Measurements from ENCODE around the gene GALT. TPM values are rescaled to one million over a fixed set of nuclear protein-coding genes. Genes with fewer than 3 reads are reported as not detected.

Gene GALT
- total and polyA plus RNA-seq, 2 of the 4 experiments (the other 2 are of a cell fraction) = 15.8 to 34.6 TPM

GRCh38 chr9:34607331-34607730 is 39.1 kb upstream of the GALT start:
- H2BK5ac ChIP-seq (ENCODE audit: low read depth, low read length, poor library complexity, severe bottlenecking) = no peak overlapping the region
- BruUV-seq (replicated peaks) = no TSS peak
- no peak overlapping the region for H4K5ac ChIP-seq (ENCODE audit: low read depth, low read length)
- H3K23ac ChIP-seq (ENCODE audit: low read depth, low read length) = no peak overlapping the region
- peaks cover 8 to 15% of the 10 kb centered on the region in 2 experiments; a peak in 3 of 4 replicates for H3K79me1 ChIP-seq (ENCODE audit: low read depth in 1 of 2, low read length in 2 of 2)
- no peaks in the 10 kb centered on the region for H3K9me3 ChIP-seq (ENCODE audit: control insufficient read depth, insufficient read depth, low read length)
- no peak overlapping the region for H2BK120ac ChIP-seq (ENCODE audit: low read depth, low read length)
- H2AFZ ChIP-seq (replicated peaks; ENCODE audit: low read length, poor library complexity) = no peak overlapping the region
- H3K4ac ChIP-seq (ENCODE audit: low read depth, low read length) = no peak overlapping the region
- 60% methylated on average over 1 of the region's 2 CpGs; no CpG with 5 or more reads in 1 of the 2 experiments for WGBS, 2 experiments (ENCODE audit: extremely low coverage in 2 of 2, insufficient read length in 1 of 2)
- no peak overlapping the region for H3K4me3 ChIP-seq (ENCODE audit: insufficient read depth, low read depth, low read length)
- peak overlapping the region; percentile 37 for H2AK9ac ChIP-seq (replicated peaks; ENCODE audit: low read depth, low read length, poor library complexity)
- no peak for DNase-seq
- peaks cover 12% of the 10 kb centered on the region for H3K9me1 ChIP-seq (ENCODE audit: insufficient read depth, low read length)
- ChIA-PET POLR2A (ENCODE audit: unreplicated experiment) (no interaction called here), CTCF (no interaction called here)
- H3K36me3 ChIP-seq (ENCODE audit: control insufficient read depth, insufficient read depth, low read length) = peaks cover 3% of the 10 kb centered on the region; the same call in 1 of the 2 replicates
- H3K56ac ChIP-seq (ENCODE audit: extremely low read depth, insufficient read depth, low read length) = no peak overlapping the region
- no peak overlapping the region for H3K18ac ChIP-seq (ENCODE audit: low read depth, low read length)
- in situ Hi-C loops (cut with MboI; ENCODE audit: low sequenced_read_pairs) (loop anchor here (10.0 kb wide), 1 partner anchor 173 kb away; no protein-coding TSS in a partner anchor), dilution Hi-C loops (cut with HindIII; ENCODE audit: low sequenced_read_pairs, unreplicated experiment) (no loop called here), intact Hi-C loops (cut with micrococcal nuclease) (no loop called here)
- H3K27me3 ChIP-seq (ENCODE audit: control insufficient read depth, insufficient read depth, low read length) = peaks cover 24% of the 10 kb centered on the region
- H3K14ac ChIP-seq (replicated peaks; ENCODE audit: low read depth, low read length) = no peak overlapping the region
- no peak overlapping the region for H3K4me2 ChIP-seq (ENCODE audit: low read depth, low read length)
- no peak overlapping the region for H3K27ac ChIP-seq (ENCODE audit: insufficient read depth, low read length)
- peaks cover 5% of the 10 kb centered on the region; the same call in 1 of the 2 replicates for H4K20me1 ChIP-seq (ENCODE audit: insufficient read depth, low read length)
- TF ChIP-seq SMC3 (IDR thresholded peaks at IDR 0.05; ENCODE audit: low read depth, low read length) (no peak), NFE2L2 (IDR thresholded peaks at IDR 0.05; ENCODE audit: low read depth, low read length) (no peak), POLR2A (IDR thresholded peaks at IDR 0.05; ENCODE audit: low read depth, low read length) (no peak), MXI1 (IDR thresholded peaks at IDR 0.05; ENCODE audit: borderline replicate concordance, low read depth, low read length) (no peak), MAFK (IDR thresholded peaks at IDR 0.05; ENCODE audit: low read depth, low read length) (no peak), RFX5 (IDR thresholded peaks at IDR 0.05; ENCODE audit: low read depth, low read length) (no peak), MAZ (IDR thresholded peaks at IDR 0.05; ENCODE audit: borderline replicate concordance, low read depth, low read length) (no peak)
- no peak overlapping the region for H3K9ac ChIP-seq (ENCODE audit: low read depth, low read length)
- H2AK5ac ChIP-seq (ENCODE audit: low read depth, low read length) = no peak overlapping the region
- H4K8ac ChIP-seq (ENCODE audit: low read depth in 2 of 2, low read length in 2 of 2) = no peak overlapping the region
- H2BK20ac ChIP-seq (ENCODE audit: low read depth, low read length) = no peak overlapping the region
- H3K4me1 ChIP-seq (ENCODE audit: control insufficient read depth, insufficient read depth, low read length) = peaks cover 6% of the 10 kb centered on the region; the same call in 1 of the 2 replicates
- H4K91ac ChIP-seq (ENCODE audit: insufficient read depth, low read depth, low read length) = no peak overlapping the region
- no peak for ATAC-seq (ENCODE audit: low read depth)
- H2BK15ac ChIP-seq (ENCODE audit: low read depth, low read length) = no peak overlapping the region
